GM19193 (cell line): ENCODE results near the gene FADS2.

Experiments
- POLR2A ChIP-seq: IDR thresholded peaks from 4 replicates; pipeline ENCODE4 v1.6.1; 2011; ENCODE audit not compliant: insufficient read depth, insufficient read length; ENCODE audit errors: extremely low read depth

The FADS2 gene

GRCh38 chr11:61844909-61845565 lies 16.9 kb downstream of the FADS2 start:
- TF ChIP-seq POLR2A = no peak

- no peak for TF ChIP-seq POLR2A
Measured at GRCh38 chr11:61846362-61847020, 18.4 kb downstream of the FADS2 start.

DNA sequence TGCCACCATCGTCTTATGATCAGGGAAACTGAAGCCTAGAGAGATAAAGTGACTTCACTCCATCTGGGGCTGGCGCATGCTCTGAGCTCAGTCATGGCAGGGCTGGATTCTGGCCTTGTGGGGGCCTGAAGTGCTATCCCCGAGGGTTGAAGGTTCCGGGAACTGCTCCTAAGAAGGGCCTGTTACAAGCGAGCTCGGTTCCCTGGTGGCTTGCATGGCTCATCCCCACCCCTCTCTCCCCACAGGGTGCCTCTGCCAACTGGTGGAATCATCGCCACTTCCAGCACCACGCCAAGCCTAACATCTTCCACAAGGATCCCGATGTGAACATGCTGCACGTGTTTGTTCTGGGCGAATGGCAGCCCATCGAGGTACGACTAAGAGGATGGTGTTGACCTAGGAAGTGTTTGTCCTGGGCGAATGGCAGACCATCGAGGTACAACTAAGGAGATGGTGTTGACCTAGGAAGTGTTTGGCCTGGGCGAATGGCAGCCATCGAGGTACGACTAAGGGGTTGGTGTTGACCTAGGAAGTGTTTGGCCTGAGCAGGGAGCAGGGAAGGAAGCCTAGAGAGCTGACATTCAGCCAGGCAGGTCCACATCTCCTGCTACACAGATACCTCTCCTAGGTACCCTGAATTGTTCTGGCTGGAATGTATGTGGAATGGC lies 19.9 kb downstream of the FADS2 start:
- TF ChIP-seq POLR2A = peak; percentile 22

DNA sequence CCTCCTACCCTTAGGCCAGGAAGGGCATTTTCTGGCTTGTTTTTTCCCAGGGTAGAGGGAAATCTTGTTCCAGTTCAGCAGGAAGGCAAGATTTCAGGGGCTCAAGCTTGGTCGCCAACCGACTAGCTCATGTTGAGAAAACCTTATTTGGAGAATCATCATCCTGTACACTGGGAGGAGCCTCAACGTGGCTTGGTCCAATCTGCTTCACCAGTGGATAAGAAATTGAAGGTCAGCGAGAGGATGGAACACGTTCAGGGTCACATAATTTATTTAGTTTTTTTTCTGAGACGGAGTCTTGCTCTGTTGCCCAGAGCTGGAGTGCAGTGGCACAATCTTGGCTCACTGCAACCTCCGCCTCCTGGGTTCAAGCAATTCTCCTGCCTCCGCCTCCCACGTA lies 20.5 kb downstream of the FADS2 start:
- no peak for TF ChIP-seq POLR2A

DNA sequence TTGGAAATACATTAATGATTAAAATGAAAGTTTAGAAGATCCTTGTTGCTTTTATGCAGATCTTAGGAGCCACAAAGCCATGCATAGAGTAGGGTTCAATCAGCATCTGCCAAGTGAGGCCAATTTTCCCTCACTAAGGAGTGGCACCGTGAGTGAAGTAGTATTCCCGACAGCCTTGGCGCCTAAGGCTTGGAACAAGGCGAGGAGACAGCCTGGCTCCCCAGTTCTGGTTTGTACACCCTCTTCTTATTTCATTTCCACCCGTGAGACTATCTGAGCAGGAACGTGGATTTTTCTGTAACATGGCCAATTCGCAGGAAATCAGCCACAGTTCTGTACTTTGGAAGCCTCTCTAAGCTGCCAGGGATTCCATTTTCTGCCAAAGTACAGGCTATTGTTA lies 22.6 kb downstream of the FADS2 start:
- no peak for TF ChIP-seq POLR2A

- TF ChIP-seq POLR2A = no peak
Measured at GRCh38 chr11:61851113-61851899, 23.2 kb downstream of the FADS2 start.

DNA sequence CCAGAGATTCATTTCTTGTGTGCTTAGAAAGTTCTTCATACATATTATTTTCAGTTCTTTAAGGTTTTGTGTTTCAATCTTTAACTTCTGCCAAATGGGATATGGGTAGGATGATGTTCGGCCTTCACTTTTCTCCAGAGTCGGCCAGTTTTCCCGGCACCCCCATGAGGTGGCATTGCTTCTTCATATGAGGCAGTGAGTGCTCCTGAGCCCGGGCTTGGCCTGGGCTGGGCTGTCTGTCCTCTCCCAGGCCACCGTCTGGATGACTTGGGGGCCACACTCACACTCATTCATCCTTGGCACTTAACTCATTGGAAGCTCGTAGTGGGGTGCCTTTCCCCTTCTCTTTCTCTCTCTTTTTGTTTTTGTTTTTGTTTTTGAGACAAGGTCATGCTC lies 23.8 kb downstream of the FADS2 start:
- TF ChIP-seq POLR2A = no peak

DNA sequence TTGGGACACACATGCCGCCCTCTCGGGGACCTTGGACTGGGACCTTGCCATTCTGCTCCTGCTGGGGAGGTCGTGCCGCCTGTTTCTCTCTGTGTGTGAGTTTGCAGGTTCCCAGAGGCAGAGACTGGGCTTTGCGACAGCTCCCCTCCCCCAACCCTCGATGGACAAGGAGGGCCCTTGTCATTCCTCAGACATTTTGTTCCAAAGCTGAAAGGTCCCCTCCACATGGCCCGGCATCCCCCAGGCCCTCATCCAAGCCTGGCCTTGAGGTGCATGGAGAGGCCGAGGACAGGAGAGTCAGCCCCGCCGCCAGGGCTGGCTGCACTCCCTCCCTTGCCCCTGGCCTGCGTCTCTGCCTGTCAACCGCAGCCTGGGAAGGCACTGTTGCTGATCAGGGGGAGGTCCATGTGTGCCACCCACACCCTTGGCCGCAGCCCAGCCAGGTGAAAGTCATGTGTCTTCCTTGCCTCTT lies 25.6 kb downstream of the FADS2 start:
- no peak for TF ChIP-seq POLR2A

DNA sequence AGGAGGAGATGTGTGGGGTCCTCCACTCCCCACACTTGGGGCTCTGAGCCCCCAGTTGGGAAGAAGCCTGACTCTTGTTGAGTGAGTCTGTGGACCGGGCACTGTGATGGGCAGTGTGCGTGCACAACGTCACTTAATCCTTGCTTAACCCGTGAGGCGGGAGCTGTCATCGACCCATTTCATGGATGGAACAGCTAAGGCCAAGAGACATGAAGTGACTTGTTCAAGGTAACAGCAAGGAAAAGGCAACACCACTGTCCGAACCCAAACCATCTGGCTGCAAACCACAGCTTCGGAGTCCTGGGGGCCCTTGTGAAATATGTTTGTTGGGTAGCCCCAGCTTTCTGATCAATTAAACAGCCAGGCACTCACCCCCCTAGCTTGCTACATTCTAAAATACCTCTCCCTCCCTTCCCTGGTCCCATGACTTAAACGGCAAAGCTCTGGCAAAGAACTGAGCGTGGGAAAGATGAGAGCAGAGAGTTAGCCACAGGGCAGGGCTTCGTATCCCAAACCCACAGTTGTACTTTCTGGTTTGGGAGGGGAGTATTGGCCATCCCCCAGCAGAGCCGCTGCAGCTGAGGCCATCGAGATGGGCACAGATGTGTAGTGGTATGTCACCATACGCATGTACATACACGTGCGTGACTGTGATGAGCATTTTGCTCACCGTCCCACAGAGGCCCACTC lies 26.3 kb downstream of the FADS2 start:
- no peak for TF ChIP-seq POLR2A

DNA sequence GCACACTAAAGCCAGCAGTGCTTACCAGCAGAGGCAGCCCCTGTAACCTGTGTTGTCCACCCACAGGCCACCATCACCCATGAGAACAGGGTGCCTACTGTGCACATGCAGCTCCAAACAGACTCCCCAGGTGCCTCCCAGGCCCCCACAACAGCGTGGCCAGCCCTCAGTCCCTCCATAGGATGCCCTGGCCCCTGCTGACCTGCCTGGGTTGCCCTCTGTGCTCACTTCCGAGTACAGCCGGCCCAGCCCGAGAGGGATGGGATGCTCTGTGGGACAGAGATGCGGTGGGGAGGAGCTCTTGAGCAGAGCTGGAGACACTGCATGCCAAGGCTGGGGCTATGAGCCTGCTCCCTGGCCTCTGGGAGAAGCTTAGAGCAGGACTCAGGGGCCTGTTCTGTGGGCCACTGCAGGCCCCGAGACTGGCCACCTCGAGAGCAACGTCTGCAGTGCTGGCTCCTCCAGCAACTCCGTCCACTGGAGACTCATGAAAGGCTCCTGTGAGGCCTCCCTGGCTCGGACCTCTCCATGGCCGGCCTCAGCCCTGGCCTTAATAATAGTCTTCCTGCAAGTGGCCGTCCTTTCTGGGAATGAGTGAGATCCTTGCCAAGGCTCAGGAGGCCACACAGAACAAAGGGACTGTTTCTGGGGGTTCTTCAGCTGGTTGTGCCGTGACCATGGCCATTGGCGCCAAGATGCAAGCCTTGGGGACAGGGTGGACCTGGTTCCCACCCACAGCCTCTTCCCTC lies 27.0 kb downstream of the FADS2 start:
- no peak for TF ChIP-seq POLR2A

DNA sequence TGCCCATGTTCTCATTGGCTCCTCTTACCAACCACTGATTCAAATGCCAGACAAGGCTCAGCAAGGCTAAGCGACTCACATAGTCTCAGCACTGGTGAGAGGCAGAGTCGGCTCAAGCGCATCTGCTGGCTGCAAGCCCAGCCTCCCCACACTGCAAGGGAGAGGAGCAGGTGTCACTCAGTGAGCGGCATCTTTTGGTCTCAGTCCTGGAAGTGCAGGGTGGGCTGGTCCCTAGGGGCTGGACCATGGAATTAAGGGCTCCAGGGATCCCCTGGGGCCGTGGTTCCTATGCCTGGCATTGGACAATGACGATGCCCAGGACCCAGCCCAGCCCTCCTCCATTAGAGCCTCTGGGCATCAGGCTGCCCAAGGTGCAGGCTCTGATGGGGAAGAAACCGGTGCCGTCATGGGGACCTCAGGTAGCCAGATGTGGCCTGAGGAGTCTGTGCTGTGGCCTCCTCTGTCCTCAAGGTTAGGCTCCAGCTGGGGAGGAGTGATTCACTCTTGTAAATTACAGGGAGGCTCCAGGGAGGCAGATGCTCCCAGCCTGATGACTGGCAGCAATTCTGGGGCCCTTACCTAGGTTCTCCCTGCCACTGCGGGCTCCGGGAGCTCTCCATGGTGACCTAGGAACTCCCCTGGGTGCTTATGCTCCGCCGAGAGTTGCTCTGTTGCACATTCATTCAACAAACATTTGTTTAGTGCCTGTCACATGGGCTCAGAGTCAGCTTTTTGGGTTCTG lies 28.0 kb downstream of the FADS2 start:
- TF ChIP-seq POLR2A = peak; percentile 11

DNA sequence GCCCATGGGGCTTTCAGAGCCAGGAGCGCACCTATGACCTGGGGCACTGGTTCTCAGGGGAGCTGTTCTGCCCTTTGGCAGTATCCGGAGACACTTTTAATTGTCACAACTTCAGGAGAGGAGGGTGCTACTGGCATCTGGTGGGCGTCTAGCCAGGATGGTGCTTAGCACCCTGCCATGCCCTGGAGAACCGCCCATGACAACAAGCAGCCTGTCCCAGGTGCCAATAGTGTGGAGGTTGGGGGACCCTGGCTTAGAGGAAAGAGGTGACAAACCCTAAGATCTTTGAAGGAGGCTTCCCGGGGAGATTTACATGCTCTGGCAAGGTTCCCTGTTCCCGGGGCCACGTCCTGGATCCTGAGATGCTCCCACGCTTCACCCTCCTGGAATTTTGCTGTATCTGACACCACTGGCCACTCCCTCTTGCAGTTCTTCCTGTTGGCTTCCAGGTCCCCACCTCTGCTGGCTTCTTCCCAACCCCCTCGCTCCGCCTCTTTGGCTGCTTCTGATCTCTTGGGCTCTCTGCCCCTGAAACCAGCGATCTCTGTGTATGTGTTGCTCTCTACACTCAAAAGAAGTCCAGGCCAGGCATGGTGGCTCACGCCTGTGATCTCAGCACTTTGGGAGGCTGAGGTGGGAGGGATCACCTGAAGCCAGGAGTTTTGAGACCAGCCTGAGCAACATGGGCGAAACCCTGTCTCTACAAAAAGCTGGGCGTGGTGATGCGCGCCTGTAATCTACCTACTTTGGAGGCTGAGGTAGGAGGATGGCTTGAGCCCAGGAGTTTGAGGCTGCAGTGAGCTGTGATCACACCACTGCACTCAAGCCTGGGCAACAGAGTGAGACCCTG lies 32.2 kb downstream of the FADS2 start:
- no peak for TF ChIP-seq POLR2A
